HL-60/S4 treated with retinoic acid at 250 ng/mL for 4 days and 3 days (cell line): Measurements from ENCODE around the gene ELAVL1.

Experiments
- in situ Hi-C: fragments of 300-500 bp; cut with MboI; formaldehyde crosslinking; loops from 2 replicates; pipeline ENCODE4 v1.7.0; 2022; ENCODE audit warnings: low sequenced_read_pairs

ELAVL1 gene

DNA sequence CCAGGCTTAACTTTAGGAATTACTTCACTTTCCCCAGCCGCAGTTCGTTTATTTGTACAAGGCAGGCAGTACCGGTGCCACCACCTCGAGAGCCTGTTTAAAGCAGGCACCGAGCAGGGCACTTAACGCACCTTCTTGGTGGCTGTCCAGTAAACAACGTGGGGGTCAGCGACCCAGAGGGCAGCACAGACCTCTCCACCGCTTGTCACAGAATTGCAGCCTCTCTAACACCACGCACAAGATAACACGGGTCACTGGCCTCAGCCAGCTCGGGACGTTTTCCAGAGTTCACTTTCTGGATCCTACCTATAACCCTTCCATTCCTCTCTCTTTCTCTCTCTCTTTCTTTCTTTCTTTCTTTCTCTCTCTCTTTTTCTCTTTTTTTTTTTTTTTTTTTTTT lies 16.8 kb upstream of the ELAVL1 start:
- in situ Hi-C loops: no loop called here

DNA sequence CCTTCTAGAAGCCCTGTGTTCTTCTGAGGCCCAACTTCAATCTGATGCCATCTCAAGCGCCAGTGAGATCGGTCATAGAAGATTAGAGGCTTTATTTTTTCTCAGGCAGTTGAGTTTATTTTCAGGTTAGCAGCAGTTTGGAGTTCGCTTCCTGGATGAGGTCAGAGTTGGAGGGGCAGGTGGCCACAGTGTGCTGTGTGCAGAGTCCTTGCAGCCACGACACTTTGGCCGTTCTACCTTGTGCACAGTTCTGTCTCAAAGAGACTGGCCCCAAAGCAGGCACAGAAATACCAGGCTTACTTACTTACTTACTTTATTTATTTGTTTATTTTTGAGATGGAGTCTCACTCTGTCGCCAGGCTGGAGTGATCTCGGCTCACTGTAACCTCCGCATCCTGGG lies 15.9 kb upstream of the ELAVL1 start:
- in situ Hi-C loops: no loop called here

DNA sequence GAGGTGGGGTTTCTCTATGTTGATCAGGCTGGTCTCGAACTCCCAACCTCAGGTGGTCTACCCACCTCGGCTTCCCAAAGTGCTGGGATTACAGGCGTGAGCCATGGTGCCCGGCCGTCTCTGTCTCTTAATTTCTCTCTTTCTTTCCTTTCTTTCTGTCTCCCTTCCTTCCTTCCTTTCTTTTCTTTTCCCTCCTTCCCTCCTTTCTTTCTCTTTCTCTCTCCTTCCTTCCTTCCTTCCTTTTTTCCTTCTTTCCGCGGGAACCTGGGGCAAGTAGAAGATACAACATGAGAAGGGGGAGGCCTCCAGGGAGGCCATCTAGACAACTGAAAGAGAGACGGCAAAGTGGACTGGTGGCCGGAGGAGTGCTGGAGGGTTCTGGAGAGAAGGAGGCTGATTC lies 15.2 kb upstream of the ELAVL1 start:
- in situ Hi-C loops: no loop called here

DNA sequence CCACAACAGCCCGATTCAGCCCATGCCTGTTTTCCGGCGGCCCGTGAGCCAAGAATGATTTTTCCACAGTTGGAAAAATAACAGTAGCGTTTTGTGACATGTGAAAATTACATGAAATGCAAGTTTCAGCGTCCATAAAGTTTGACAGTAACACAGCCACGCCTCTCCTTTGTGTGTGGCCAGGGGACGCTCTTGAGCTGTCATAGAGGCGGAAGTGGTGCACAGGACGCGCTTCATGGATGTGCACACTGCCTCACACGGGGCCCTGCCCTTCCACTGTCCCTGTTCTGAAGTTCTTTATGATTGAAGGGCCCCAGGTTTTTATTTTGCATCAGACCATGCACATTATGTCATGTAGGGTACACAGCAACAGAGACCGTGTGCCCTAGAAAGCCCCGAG lies 12.4 kb upstream of the ELAVL1 start:
- in situ Hi-C loops: no loop called here

DNA sequence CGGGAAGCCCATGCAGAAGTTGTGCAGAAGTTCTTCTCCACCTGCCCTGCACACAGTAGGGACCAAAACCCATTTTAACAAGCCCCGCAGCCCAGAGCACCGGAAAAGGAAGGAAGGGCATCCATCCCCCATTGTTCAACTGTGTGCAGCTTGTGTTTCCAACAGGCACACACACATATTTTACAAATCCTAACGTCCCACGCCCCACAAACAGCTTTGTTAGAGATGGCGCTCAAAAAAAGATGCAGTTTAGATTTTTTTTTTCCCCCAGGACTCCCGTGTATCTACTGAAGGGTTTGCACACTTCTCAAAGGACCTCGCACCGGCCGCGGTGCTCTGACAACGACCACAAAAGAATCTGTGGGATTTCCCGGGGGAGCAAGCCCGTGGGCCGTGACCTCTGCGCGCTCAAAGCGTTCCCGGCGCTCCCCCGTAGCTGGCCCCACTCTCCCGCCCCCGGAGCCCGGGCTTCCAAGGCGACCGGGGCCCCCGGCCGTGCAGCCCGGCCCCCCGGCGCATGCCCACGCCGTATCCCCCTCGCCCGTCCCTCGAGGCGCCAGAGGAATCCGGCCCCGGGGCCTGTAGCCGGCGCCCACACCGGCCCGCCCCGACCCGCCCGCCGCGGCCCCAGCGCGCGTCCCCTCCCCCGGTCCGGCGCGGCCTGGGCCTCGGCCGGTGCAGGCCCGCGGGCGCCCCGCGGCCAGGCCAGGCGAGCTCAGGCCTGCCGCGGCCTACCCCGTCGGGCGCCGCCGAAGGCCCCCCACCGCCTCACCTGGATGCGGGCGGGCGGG lies 523 bp downstream of the ELAVL1 start:
- in situ Hi-C loops: no loop called here

DNA sequence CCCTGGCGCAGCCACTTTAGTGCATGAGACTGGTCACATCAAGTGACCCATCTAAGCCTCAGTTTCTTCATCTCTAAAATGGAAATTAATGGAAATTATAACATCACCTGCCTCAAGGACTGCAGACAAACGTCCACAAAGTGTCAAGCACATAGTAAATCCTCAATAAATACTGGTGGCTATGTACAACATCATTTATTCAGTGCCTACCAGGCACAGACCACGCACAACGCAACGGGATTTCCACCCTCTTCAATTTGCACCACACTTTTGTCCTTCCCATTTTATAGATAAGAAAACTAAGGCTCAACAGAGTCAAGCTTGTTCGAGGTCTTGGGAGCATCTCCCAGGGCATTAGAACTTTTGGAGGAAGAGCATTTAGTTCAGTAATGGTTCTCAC lies 1.4 kb downstream of the ELAVL1 start:
- in situ Hi-C loops: no loop called here

DNA sequence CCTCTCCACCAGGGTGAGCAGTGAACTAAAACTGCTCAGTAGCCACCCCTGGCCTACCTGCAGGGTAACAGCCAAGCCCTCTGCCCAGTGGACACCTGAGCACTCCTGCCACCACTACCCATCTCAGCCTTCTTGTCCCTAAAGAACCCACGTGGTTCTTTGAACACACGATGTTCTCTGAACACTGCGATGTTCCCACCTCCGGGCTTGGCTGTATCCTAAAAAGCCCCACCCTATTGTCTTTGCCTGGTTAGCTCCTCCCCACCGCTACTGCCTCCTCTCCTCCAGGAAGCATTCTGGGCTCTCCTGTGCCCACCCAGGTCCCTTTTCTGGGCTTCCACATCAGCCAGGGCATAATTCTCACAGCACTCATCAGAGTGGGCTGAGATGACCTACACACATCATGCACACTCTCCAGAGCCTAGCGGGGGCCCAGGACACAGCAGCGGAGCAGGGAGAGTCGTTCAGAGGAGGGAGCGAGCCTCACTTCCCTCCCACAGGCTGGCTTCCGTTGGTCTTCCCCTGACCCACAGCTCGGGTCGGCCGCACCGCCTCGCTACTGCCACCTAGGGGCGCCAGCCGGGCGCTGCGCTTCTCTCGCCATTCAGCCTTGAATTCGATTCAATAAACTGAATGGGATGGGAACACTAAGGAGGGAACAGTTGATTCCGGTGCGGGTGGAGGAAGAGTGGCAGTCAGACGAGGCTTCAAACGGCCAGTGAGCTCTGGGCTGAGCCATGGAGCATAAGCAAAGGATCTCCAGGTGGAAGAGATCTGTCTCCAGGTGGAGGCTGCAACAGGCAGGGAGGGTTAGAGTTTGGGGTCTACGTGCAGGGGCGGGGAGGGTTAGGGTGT lies 3.2 kb downstream of the ELAVL1 start:
- in situ Hi-C loops: no loop called here

DNA sequence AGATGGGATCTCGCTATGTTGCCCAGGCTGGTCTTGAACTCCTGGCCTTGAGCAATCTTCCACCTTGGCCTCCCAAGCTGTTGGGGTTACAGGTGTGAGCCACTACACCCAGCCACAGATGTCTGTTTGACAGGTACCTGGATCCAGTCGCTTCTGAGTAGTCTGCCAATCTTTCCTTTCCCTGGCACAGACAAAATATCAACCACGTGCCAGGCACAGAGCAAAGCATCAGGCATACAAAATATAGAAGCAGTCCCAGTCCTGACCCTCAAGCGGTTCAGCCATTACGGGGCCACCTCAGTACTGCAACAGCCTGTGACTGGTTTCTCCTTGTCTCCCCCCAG lies 3.8 kb downstream of the ELAVL1 start:
- in situ Hi-C loops: no loop called here

DNA sequence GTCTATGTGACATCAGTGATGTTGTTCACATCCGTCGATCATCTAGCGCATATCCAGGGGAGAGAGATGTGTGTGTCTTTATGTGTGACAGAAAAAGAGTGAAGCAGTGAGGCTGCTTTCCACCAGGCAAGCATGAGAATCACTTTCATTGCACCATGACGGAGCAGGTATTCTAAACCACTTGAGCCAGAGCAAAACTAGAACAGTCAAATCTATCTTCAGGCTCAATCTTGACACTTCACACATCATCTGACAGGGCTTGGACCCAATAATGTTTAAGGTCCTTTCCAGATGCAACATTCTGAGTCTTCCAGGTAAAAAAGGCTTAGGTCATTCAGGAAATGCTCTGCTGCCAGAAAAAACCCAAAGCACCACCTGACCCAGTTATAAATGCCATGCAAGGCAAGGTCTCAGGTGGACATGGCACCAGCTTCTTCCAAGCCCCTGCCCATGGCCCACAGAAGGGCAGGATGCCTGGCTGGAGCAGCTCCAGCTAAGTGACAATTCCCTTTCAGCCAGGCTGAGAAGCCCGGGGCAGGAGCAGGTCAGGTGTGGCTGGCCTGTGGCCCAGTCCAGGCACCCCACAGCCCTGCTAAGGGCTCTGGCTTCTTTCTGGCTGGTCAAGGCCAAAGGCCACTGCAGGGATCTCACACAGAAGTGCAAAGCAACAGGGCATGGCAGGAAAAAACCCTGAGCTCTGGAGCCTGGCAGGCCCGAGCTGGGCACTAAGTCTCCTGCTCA lies 5.0 kb downstream of the ELAVL1 start:
- in situ Hi-C loops: no loop called here

DNA sequence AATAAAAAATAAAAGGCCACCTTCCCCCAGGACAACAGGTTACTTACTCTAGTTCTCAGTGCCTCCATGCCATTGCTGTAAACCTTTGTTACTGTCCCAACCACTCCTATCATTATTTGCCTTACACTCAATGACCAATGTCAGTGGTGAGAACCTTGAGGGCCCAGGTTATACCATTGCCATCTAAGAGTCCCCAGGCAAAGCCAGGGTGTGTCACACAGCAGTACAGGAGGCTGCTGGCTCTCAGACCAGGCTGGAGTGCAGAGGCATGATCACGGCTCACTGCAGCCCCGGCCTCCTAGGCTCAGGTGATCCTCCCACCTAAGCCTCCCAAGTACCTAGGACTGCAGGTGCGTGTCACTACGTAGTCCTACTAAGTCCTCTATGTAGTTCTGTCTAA lies 6.1 kb downstream of the ELAVL1 start:
- in situ Hi-C loops: no loop called here

DNA sequence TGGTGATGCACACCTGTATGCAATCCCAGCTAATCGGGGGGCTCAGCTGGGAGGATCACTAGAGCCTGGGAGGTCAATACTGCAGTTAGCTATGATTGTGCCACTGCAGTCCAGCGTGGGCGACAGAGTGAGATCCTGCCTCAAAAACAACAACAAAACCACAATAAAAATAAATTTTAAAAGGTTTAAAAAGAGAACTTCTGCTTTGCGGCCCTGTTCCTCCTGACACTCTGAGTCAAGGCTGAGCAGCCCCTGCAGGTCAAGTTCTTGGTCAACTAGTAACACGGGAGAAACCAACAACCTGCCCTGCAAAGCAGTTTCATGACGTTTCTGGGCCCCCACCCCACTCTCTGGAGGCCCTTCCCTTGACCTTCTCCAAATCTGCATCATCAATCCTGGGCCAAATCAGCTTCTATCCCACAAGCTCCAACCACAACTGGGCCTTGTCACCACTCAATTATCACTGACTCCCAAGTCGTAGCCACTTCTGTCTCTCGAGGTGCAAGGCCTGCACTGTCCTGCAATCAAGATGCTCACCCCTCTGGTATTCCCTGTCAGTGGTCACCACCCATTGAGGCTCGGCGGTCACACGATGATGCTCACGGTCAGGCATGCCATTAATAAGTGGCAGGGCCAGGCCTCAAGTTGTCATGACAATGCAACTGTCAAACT lies 7.5 kb downstream of the ELAVL1 start:
- in situ Hi-C loops: no loop called here

DNA sequence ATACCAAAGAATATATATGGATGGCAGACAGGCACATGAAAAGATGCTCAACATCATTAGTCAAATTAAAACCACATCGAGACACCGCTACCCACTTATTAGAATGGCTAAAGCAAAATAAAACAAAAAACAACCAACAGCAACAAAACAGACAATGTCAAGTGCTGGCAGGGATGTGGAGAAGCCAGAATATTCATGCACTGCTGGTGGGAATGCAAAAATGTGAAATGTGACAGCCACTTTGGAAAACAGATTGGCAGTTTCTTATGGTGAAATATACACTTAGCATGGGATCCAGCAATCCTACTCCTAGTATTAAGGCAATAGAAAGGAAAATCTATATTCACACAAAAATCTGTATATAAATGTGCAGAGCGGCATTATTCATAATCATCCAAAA lies 8.6 kb downstream of the ELAVL1 start:
- in situ Hi-C loops: no loop called here

DNA sequence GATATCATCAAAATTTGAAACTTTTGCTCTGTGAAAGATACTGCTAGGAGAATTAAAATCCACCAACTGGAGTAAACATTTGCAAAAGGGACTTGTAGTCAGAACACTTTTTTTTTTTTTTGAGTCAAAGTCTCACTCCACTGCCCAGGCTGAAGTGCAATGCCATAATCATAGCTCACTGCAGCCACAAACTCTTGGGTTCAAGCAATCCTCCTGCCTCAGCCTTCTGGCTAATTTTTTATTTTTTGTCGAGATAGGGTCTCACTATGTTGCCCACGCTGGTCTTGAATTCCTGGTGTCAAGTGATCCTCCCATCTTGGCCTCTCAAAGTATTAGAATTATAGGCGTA lies 9.7 kb downstream of the ELAVL1 start:
- in situ Hi-C loops: no loop called here

DNA sequence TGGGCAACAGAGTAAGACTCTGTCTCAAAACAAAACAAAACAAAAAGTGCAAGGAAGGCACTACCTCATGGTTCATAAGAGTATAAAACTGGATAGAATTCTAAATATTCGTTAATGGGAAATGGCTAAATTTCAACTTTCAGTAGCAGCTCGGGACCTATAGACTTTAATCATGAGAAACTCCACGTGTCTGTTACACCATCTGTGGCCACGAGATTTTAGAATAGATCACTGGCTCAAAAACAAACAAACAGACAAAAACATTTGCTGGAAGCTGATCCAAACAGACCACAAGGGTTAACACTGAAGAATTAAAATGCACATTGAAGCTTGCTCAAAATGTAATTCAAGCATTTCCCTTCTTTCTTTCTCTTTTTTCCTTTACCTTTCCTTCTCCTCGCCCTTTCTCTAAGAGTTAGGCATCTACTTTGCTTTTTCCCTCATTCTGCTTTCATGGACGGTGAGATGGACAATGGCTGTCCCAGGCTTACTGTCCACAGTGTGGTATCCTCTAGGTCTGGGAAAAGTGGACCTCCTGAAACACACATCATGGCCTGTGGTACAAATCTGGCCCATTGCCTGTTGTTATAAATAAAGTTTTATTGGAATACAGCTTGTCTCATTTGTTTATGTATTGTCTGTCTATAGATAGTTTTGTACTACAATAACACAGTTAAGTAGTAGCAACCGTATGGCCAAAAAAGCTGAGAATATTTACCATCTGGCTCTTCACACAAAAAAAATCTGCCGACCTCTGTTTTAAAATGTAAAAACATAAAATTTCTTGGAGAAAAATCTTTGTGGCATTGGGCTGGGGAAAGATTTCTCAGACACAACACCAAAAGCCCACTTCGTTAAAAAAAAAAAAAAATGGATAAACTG lies 10.3 kb downstream of the ELAVL1 start:
- in situ Hi-C loops: no loop called here

DNA sequence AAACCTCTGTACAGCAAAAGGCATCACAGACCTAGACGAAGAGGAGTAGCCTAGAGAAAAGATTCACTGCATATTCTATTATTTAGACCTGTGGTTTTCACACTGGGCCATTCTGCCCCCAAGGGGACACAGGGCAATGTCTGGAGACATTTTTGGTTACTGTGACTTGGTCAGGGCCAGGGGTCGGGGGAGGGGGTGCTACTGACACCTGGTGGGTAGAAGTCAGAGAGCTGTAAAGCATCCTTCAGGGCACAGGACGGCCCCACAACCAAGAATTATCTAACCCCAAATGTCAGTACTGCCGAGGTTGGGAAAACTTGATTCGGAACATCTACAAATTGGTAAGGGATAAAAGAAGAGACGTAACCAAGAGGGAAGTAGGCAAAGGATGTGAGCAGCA lies 11.3 kb downstream of the ELAVL1 start:
- in situ Hi-C loops: no loop called here

DNA sequence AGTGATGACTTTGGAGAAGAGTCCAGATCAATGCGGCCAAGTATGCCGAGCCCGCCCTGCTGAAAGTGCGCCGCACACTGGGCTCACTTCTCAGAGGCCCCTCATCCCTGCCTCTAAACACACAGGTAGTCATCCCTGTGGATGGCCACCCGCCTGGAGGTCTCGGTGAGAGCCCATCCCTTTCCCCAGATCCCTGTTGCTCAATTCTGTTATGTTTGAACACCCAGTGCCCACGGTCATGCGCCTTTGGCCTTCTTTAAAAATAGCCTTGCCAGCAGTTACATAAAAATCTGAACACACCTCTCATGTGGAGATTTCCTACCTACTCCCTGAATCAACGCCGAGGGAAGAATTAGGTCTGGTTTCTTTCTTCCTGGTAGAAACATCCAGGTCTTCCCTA lies 11.9 kb downstream of the ELAVL1 start:
- in situ Hi-C loops: no loop called here

DNA sequence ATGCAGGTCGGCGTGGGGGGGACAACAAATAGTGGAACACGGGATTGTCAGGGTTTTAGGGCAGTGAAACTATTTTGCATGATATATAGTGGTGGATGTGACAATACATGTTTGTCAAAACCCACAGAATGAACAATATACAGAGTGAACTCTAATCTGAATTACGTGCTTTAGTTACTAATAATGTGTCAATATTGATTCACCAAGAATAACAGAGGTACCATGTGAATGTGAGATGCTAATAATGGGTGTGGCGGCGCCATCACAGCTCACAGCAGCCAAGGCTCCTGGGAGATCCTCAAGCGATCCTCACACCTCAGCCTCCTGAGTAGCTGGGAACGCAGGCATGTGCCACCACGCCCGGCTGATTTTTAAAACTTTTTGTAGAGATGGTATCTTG lies 12.9 kb downstream of the ELAVL1 start:
- in situ Hi-C loops: no loop called here

DNA sequence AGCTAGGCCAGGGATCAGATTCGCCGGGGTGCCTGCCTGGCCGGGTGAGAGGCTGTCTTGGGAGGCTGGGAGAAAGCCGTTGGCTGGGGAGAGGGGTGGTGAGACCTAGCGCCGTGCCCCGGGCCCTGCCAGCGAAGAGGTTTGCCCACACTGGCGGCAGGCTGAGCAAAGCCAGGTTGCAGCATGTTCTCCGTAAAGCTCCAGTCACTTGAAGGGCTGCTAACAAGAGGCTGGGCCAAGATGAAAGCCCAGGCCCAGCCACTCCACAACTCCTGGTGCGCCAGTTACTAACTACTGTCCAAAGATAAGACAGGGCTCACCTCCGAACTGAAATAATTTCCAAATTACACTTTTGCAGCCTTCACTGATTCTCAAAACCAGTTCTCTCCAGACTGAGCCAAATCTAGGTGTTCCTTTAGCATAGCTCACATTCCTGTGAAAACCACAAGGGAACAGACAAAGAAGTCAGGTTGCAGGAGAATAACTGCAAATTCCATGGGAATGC lies 16.3 kb downstream of the ELAVL1 start:
- in situ Hi-C loops: no loop called here

DNA sequence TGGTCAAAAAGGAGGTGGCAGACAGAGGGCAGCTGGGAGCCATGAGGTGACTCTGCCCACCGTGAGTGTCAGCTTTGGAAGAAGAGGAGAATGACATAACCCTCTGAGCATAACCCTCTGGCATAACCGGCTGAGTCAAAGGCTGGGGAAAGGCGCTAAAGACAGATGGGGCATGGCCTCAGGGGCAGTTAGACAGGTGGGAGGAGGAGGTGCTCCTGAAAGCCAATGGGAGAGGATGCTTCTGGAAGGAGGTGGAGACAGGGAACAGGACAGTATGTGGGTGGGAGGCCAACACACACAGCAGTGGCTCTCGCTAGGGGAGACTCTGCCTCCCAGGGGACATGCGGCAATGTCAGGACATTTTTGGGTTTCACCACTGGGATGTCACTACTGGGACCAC lies 17.1 kb downstream of the ELAVL1 start:
- in situ Hi-C loops: no loop called here

DNA sequence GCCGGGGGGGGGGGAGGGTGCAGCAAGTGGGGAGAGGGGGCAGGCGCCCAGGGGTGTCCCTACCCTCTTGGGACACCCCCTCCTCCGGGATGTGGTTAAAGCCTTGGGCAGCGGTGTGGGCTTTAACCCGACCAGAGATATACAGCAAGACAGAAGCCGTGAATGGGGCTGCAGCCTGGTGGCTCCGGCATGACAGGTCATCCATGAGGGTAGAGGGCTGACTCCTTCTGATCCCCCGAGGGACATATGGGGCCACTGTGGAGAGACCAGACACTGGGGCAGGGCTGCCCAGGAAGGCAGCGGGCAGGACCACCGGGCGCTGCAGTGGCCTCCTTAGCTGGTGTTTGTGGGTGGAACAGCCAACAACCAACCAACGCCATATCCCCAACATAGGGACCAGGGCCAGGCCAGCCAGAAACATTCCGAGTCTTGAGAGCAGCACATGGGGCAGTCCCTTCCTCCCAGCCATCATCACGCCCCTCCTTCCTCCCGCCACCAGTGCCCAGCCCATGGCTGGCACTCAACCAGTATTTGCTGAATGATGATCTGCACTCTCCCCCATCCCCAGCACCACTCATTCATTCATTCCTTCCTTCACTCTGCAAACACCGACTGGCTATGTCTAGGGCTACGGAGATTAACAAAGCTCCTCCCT lies 18.2 kb downstream of the ELAVL1 start:
- in situ Hi-C loops: no loop called here
